Left kidney (tissue), 2 donors: Measurements from ENCODE around the gene AKT3. TPM values are rescaled to one million over a fixed set of nuclear protein-coding genes. Genes with fewer than 3 reads are reported as not detected.
"Not testable (repeated sequence)": the region's sequence is repeated elsewhere in the genome, so short reads cannot be mapped to it uniquely, and the experiment has no call there.

Experiments used
- DNase-seq: peaks from one replicate; pipeline ENCODE4 v3.0.0-alpha.2; 2013
- polyA plus RNA-seq: library from polyadenylated mRNA; unstranded; fragments of 120-200 nt; gene quantifications from one replicate; pipeline ENCODE4 v1.2.1, GENCODE V29; 2013; ENCODE audit not compliant: insufficient read length

The AKT3 gene
- polyA plus RNA-seq, 1 donor: 27.7 TPM

DNA sequence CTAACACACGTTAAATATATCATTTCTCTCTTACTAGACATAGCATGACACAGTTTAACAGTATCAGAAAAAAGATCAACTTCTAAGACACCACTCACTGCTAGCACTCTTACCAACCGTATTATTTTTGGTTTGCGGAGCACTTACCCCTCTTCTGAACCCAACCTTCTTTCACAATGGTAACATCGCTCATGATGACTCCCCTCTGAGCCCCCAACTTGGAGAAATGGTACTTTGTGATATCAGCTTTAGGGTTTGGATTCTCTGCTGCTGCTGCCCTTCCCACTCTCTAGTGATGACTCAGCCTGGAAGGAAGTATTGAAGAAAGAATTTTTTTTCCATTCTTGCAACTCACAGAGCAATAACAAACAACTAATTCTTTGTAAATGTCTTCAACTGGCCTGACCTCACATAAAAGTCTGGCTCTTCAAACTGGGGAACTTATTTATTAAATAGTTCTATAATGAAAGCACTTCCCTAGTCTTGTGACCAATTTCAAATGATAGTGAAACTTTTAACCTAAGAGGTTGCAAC, 7.0 kb downstream of the AKT3 start:
- DNase-seq: no peak

GRCh38 chr1:243842161-243842560, 7.9 kb downstream of the AKT3 start:
- DNase-seq: no peak

GRCh38 chr1:243841507-243841906, 8.5 kb downstream of the AKT3 start:
- DNase-seq: no peak

DNA sequence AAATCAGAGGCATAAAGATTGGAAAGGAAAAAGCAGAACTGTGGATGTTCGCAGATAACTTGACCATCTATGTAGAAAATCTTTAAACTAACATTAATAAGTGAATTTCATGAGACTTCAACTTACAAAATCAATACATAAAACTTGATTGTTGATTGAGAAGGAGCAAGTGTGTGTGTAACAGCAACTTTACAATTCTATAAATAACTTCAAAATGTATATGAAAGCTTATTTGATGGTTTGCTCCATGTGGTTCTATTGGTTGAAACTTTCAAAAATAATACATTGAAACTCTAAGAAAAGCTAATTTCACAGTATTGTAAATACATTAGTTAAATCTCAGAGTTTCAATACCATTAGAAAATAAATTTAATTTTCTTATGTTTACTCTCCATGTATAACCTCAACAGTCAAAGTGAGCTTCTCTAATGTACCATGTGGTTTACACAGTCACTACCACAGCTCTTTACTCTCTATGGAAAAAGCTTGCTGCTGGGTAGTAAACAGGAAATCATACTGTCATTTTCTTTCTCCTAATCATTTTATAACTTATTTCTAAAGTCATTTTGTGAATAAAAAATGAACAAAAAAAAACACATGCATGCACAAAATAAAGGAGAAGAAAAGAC, 12.0 kb downstream of the AKT3 start:
- DNase-seq: no peak

DNA sequence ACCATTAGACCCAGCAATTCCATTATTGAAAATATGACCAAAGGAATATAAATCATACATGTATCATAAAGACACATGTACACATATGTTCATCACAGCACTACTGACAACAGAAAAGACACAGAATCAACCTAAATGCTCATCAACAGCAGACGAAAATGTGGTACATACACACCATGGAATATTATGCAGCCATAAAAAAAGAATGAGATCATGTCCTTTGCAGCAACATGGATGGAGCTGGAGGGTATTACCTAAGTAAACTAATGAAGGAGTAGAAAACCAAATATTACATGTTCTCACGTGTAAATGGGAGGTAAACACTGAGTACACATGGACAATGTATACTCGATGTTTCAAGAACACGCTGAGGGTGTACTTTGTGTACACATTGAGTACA, 15.9 kb downstream of the AKT3 start:
- no peak for DNase-seq

DNA sequence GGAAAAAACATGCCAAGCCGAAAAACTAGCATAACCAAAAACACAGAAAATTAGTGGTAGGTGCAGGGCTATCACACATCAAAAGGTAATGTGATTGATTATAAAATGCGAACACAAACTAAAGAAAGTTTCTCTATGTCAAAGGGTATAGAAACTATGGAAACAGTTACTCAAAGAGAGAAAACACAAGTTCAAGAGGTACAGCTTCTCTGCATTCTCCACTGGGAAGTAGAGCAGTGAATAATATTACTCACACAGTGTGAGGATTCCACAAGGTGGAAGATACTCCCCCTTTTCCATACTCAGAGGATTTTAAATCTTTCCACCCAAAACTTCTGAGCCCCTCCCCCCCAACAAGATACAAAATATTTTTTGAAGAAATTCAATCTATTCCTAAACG, 18.6 kb downstream of the AKT3 start:
- no peak for DNase-seq

- no peak for DNase-seq
Observed at GRCh38 chr1:243827206-243827605, 22.8 kb downstream of the AKT3 start.

GRCh38 chr1:243824907-243825306, 25.1 kb downstream of the AKT3 start:
- DNase-seq: not testable (repeated sequence)

DNA sequence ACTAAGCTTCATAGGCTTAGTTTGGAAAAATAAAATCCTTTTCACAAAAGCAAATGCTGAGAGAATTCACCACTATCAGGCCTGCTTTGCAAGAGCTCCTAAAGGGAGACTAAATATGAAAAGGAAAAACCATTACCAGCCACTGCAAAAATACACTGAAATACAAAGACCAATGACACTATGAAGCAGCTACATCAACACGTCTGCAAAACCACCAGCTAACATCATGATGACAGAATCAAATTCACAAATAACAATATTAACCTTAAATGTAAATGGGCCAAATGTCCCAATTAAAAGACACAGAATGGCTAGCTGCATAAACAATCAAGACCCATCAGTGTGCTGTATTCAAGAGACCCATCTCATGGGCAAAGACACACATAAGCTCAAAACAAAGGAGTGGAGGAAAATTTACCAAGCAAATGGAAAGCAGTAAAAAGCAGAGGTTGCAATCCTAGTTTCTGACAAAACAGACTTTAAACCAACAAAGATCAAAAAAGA, 28.8 kb downstream of the AKT3 start:
- no peak for DNase-seq

- no peak for DNase-seq
Observed at GRCh38 chr1:243819438-243819839, 30.6 kb downstream of the AKT3 start.

GRCh38 chr1:243818978-243819377, 31.1 kb downstream of the AKT3 start:
- no peak for DNase-seq

DNA sequence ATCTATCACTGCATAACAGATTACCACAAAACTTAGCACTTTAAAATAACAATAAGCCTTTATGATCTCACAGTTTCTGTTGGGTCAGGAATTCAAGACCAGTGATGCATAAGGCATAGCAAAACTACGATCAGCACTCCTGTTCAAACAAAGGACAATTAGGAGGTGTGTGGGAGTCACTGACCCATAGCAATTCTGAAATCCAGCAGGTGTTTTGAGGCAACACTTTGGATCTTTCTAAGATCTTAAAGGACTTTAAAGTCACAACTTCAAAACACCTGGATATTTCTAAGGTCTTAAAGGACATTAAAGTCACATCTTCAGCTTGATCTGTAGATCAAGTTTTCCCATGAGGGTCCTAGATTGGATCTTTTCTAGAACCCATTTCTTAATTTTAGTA, 35.3 kb downstream of the AKT3 start:
- no peak for DNase-seq

DNA sequence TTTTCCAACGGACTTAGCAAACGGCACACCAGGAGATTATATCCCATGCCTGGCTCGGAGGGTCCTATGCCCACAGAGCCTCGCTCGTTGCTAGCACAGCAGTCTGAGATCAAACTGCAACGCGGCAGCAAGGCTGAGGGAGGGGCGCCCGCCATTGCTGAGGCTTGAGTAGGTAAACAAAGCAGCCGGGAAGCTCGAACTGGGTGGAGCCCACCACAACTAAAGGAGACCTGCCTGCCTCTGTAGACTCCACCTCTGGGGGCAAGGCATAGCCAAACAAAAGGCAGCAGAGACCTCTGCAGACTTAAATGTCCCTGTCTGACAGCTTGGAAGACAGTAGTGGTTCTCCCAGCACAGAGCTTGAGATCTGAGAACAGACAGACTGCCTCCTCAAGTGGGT, 42.7 kb downstream of the AKT3 start:
- DNase-seq: not testable (repeated sequence)

DNA sequence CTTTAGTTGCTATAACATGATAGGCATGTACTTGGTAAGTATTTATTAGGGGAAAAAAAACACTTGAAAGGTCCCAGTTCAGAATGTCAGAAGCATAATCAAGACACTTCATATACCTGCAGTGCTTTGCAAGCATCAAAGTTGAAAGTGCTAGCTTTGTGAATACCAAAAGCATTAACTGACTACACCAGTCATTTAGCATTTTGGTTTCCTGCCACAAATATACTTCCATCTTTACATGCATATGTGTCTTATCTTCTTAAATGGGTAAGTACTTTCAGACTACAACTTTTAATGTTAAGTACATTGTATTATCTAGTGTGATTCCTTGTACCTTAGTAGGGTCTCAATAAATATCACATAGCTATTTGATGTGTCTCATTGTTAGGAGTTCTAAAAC, 43.7 kb downstream of the AKT3 start:
- no peak for DNase-seq

DNA sequence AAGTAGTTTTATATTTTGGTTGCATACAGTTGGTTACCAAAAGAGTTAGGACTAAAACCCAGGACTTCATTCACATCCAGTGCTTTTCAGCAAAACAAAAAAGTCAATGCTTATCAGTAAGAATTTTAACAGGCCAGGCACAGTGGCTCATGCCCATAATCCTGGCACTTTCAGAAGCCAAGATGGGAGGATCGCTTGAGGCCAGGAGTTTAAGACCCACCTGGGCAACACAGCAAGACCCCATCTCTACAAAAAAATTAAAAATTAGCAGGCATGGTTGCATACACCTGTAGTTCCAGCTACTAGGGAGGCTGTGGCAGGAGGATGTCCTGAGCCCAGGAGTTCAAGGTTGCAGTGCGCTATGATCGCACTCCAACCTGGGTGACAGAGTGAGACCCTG, 47.3 kb downstream of the AKT3 start:
- DNase-seq: no peak

GRCh38 chr1:243801378-243801777, 48.7 kb downstream of the AKT3 start:
- DNase-seq: no peak

DNA sequence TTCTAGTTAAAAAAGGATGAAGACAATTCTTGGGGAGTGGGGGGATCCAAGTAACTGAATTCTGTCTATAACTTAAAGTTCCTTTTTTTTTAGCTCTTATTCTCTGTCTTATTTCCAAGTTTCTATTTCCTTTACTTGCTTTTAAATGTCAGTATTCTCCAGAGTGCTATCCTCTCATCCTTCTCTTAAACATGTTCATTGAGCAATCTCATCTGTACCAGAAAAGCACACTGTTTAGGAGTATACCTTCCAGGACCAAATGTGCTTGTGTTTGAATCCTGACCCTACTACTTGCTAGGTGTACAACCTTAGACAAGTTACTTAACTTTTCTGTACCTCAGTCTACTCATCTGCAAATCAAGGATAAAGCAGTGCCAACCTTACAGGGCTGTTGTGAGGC, 50.1 kb downstream of the AKT3 start:
- DNase-seq: no peak

DNA sequence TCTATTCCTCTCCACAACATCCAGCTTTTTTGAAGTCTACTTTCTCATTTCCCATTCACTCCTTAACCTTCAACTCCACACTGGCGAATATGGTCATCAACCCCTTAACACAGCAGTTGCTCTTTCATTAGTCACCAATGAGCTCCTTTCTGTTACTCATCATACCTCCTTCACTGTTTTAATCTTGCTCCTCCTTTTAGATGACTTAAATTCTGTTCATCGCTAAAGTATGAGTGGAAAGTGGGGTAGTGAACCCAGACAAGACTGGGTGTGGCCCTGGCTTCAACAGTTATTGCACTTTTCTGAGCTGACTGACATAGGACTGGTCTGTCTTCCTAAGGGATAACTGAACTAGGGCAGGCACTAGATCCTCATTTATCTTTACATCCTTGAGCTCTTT, 51.3 kb downstream of the AKT3 start:
- no peak for DNase-seq

DNA sequence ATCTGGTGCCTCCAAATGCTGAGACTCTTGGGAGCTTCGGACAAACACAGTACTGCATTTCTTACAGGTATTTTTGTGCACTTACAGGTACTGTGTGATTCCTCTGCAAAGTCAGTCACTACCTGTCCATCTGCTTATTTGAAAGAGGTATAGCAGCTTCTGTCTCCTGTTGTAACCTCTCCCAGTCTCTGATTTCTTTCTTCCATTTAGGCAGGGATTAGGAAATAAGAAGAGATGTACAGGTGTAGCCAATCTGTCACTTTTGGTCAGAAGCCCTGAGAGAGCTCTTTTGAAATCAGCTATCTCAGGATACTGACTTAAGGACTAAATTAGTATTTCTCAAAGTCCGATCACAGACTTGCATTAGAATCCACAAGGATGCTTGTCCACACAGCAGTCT, 54.0 kb downstream of the AKT3 start:
- DNase-seq: no peak

DNA sequence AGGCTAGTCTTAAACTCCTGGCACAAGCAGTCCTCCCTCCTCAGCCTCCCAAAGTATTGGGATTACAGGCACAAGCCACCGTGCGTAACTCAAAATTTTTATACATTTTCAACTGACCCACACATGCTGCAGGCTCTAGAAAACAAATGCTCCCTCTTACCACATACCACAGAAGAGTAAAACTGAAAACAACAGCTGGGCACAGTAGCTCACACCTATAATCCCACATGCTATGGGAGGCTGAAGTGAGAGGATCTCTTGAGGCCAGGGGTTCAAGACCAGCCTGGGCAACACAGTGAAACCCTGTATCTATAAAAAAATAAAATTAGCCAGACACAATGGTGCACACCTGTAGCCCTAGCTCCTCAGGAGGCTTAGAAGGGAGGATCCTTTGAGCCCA, 56.7 kb downstream of the AKT3 start:
- DNase-seq: no peak

- DNase-seq: no peak
Observed at GRCh38 chr1:243792891-243793290, 57.2 kb downstream of the AKT3 start.

- no peak for DNase-seq
Observed at GRCh38 chr1:243792401-243792800, 57.6 kb downstream of the AKT3 start.

DNA sequence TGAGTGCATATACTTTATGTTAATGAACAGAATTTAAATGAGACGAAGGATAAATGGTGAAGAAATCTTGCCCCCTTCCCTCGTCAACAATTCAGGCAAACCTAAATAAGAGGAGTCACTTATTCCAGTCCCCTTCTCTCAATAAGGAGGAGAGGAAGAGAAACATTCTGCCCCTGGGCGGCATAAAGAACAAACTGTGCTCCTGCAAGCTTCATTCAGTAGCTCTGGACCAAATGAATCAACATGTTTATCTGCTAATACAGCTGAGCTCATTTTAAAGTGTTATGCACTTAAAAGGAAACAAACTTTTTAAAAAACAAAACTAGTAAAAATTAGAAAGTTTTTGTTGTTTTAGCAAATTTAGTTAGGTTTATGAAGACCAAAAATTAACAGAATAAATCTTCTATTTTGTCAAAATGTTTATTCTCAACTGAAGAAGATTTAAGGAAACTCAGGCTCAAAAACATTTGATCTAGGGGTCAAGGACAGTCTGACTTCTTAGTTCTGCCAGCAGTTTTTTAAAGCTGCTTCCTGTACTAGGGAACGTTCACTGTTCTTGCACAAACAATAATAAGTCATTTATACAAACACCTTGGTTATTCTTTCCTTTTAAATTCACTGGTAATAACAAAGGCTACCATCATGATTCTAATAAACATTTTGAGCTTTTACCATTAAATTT, 58.3 kb downstream of the AKT3 start:
- no peak for DNase-seq

GRCh38 chr1:243790404-243790803, 59.6 kb downstream of the AKT3 start:
- no peak for DNase-seq
